HG03469 (cell line): ENCODE results near the gene MAGEC2.

Source experiments
- ATAC-seq: cut with Tn5 transposase; IDR thresholded peaks from one replicate; pipeline ENCODE4 v1.9.1; 2021; ENCODE audit warnings: mild to moderate bottlenecking, moderate library complexity, moderate number of reproducible peaks; ENCODE audit not compliant: unreplicated experiment

Gene MAGEC2

GRCh38 chrX:142204522-142205433 is at the start of gene MAGEC2:
TSS of gene MAGEC2 (minus strand) at chrX:142205290. CDS start at chrX:142203987, 1,303 bp downstream.
- no peak for ATAC-seq

- no peak for ATAC-seq
Measured at GRCh38 chrX:142251680-142252079, 46.6 kb upstream of the MAGEC2 start.

GRCh38 chrX:142251202-142251601 is 46.1 kb upstream of the MAGEC2 start:
- ATAC-seq, result no peak

- no peak for ATAC-seq
Measured at GRCh38 chrX:142250502-142250901, 45.4 kb upstream of the MAGEC2 start.

- ATAC-seq, result no peak
Measured at GRCh38 chrX:142249721-142250120, 44.6 kb upstream of the MAGEC2 start.

GRCh38 chrX:142244568-142244967 is 39.5 kb upstream of the MAGEC2 start:
- no peak for ATAC-seq

GRCh38 chrX:142238536-142238935 is 33.4 kb upstream of the MAGEC2 start:
- no peak for ATAC-seq

- ATAC-seq, result no peak
Measured at GRCh38 chrX:142233400-142233799, 28.3 kb upstream of the MAGEC2 start.

- ATAC-seq, result no peak
Measured at GRCh38 chrX:142214081-142214480, 9.0 kb upstream of the MAGEC2 start.

GRCh38 chrX:142201113-142201512 is 4.0 kb downstream of the MAGEC2 start:
- ATAC-seq, result no peak

- no peak for ATAC-seq
Measured at GRCh38 chrX:142186103-142186502, 19.0 kb downstream of the MAGEC2 start.

- no peak for ATAC-seq
Measured at GRCh38 chrX:142184756-142185602, 20.1 kb downstream of the MAGEC2 start.

GRCh38 chrX:142156567-142156966 is 48.5 kb downstream of the MAGEC2 start:
- no peak for ATAC-seq
